ENCODE data around the gene CACNG4.

DNA sequence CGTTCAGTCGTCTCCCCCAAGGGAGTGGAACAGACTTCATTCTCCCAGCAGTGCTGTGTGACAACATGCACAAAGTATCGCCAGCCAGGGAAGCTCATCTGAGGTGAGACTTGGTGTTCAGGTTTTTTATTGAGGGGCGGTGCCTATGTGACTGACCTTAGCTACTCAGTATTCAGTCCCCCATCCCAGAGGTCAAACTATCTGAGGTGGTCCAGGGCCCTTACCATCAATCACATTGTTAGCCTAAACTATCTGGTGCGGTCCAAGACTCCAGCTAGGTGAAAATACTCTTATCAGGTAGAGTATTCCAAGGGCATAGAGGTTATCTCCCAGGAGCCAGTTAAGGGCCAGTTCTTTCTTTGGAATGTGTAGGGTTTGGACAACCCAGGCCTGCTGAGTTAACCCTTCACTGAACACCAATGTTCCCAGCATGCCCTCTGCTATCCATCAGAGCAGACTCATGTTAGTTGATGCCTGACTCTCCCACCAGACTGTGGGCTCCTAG, 74.4 kb downstream of the CACNG4 start:
- TF ChIP-seq, protein P1, sequence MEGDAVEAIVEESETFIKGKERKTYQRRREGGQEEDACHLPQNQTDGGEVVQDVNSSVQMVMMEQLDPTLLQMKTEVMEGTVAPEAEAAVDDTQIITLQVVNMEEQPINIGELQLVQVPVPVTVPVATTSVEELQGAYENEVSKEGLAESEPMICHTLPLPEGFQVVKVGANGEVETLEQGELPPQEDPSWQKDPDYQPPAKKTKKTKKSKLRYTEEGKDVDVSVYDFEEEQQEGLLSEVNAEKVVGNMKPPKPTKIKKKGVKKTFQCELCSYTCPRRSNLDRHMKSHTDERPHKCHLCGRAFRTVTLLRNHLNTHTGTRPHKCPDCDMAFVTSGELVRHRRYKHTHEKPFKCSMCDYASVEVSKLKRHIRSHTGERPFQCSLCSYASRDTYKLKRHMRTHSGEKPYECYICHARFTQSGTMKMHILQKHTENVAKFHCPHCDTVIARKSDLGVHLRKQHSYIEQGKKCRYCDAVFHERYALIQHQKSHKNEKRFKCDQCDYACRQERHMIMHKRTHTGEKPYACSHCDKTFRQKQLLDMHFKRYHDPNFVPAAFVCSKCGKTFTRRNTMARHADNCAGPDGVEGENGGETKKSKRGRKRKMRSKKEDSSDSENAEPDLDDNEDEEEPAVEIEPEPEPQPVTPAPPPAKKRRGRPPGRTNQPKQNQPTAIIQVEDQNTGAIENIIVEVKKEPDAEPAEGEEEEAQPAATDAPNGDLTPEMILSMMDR (IDR thresholded peaks at IDR 0.05; ENCODE audit: borderline replicate concordance, extremely low read depth, low read length, poor library complexity, severe bottlenecking) = no peak
- no peak for TF ChIP-seq EZH2 (IDR thresholded peaks at IDR 0.05; ENCODE audit: borderline replicate concordance, low read depth, low read length, severe bottlenecking)

All from DND-41 (cell line).